Measurements from ENCODE around the gene PLLP.

- TF ChIP-seq CTCF (conservative IDR thresholded peaks at IDR 0.05; ENCODE audit: low read length) = no peak
- TF ChIP-seq EZH2phosphoT487 (IDR thresholded peaks at IDR 0.05; ENCODE audit: borderline replicate concordance) = no peak
Measured at GRCh38 chr16:57264381-57264780, 20.1 kb downstream of the PLLP start.
